Activated CD4-positive, CD25-positive, alpha-beta regulatory T cell treated with anti-CD3 and anti-CD28 coated beads, Interleukin-2, amount 50 U/mL, for 16 hours (primary cell): ENCODE measurements around the gene PCP2.

Source experiments
- DNase-seq: peaks from one replicate; pipeline ENCODE4 v3.0.0-alpha.2; 2020; ENCODE audit warnings: low read depth, low spot score

The PCP2 gene

GRCh38 chr19:7633698-7634097 lies at the start of gene PCP2:
Gene PCP2, minus strand, starts transcription at chr19:7633719. Its CDS starts 262 bp downstream, at chr19:7633457.
- no peak for DNase-seq

DNA sequence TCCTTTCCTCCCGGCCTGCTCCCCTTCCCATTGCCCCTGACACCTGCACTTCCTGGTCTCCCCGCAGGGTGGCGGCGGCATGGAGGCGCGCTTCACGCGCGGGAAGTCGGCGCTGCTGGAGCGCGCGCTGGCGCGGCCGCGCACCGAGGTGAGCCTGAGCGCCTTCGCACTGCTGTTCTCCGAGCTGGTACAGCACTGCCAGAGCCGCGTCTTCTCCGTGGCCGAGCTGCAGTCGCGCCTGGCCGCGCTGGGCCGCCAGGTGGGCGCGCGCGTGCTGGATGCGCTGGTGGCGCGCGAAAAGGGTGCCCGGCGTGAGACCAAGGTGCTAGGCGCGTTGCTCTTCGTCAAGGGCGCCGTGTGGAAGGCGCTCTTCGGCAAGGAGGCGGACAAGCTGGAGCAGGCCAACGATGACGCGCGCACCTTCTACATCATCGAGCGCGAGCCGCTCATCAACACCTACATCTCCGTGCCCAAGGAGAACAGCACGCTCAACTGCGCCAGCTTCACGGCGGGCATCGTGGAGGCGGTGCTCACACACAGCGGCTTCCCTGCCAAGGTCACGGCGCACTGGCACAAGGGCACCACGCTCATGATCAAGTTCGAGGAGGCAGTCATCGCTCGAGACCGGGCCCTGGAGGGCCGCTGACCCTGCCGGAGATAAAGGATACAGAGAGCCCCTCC lies 48.8 kb upstream of the PCP2 start:
- no peak for DNase-seq

- DNase-seq, result peak; percentile 70
These were observed 48.0 kb upstream of the PCP2 start for GRCh38 chr19:7681340-7682174.

GRCh38 chr19:7680606-7681339 lies 47.3 kb upstream of the PCP2 start, which contains the start of gene TRAPPC5:
Gene TRAPPC5, plus strand, starts transcription at chr19:7680833. Its CDS starts 1,421 bp downstream, at chr19:7682254.
- DNase-seq, result peak; percentile 76

DNA sequence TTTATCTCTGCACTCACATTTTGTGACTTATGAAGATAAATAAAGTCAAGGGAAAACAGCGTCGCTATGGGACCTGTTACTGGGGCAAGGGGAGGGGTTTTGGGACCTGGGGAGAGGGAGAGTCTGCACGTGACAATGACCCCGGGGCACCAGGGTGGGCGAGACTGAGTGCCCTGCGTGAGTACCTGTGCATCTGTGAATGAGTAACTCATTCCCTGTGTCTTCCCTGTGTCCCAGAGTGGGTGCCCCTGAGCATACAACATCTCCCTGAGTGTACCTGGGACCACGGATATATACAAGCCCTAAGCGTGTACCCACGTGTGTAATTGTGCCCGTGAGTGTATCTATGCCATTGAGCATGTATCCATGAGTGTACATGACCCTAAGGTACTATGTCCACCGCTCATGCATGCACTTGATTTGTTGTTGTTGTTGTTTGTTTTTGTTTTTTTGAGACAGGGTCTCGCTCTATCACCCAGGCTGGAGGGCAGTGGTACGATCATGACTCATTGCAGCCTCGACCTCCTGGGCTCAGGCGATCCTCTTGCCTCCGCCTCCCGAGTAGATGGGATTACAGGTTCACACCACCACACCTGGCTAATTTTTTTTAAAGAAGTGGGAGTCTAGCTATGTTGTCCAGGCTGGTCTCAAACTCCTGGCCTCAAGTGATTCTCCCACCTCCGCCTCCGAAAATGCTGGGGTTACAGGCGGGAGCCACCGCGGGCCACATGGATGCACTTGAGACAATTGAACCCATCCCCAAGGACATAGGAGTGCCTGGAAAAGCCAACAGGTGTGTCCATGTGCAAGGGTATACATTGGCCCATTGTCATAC lies 46.5 kb upstream of the PCP2 start:
- DNase-seq, result no peak

DNA sequence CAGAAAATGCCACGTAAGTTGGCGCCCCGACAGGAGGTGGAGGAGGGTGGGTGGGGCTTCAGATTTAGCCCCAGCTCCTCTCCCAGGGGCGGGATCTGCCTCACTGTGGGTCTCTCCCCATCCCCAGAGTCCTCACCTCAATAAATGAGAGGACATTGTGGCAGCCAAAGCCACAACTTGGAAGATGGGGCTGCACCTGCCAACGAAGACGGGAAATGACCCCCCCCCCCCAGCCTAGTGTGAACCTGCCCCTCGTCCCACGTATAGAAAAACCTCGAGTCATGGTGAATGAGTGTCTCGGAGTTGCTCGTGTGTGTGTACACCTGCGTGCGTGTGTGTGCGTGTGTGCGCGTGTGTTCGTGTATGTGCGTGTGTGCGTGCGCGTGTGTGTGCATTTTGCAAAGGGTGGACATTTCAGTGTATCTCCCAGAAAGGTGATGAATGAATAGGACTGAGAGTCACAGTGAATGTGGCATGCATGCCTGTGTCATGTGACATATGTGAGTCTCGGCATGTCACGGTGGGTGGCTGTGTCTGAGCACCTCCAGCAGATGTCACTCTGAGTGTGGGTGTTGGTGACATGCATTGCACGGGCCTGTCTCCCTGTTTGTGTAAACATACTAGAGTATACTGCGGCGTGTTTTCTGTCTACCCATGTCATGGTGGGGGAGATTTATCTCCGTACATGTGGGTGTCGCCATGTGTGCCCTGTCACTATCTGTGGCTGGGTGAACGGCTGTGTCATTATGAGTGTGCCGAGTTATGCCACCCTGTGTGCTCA lies 45.6 kb upstream of the PCP2 start:
- peak; percentile 62 for DNase-seq

- no peak for DNase-seq
These were observed 44.3 kb upstream of the PCP2 start for GRCh38 chr19:7677669-7678311.

DNA sequence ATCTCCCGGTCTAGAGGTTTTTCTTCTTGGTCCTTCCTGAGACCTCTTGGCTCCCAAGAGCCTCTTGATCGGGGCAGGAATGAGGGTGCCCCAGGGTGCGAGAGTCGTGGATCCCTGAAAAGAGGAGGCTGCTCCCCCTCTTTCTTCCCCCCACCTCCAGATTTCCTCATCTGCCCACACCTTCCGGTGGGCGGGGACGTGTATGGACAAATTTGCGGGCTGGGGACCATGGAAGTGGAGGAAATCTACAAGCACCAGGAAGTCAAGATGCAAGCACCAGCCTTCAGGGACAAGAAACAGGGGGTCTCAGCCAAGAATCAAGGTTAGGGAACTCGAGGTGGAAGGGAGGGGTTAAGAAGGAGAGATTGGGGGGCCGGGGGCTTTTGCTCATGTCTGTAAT lies 43.3 kb upstream of the PCP2 start, which contains the start of gene MCEMP1:
Gene MCEMP1 (plus strand): TSS at position 237 of the 400 bp plus-strand sequence. CDS start 31 bp downstream, at position 268.
- no peak for DNase-seq

GRCh38 chr19:7676376-7676775 lies 42.9 kb upstream of the PCP2 start:
- no peak for DNase-seq

GRCh38 chr19:7674010-7675005 lies 40.8 kb upstream of the PCP2 start:
- no peak for DNase-seq

DNA sequence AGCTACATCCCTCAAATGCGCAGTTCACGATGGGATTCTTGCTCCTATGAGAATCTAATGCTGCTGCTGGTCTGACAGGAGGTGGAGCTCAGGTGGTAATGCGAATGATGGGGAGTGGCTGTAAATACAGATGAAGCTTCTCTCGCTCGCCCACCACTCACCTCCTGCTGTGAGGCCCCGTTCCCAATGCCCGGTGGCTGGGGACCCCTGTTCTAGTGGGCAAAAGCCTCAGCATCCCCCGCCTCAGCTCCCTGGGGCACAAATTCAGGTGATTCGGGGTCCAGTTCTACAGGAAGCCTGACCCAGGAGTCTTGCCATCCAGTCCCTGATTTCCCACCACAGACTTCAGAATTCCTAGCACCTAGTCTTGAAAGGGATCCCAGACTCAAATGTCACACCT lies 39.0 kb upstream of the PCP2 start:
- no peak for DNase-seq

- no peak for DNase-seq
These were observed 37.3 kb upstream of the PCP2 start for GRCh38 chr19:7670790-7671189.

DNA sequence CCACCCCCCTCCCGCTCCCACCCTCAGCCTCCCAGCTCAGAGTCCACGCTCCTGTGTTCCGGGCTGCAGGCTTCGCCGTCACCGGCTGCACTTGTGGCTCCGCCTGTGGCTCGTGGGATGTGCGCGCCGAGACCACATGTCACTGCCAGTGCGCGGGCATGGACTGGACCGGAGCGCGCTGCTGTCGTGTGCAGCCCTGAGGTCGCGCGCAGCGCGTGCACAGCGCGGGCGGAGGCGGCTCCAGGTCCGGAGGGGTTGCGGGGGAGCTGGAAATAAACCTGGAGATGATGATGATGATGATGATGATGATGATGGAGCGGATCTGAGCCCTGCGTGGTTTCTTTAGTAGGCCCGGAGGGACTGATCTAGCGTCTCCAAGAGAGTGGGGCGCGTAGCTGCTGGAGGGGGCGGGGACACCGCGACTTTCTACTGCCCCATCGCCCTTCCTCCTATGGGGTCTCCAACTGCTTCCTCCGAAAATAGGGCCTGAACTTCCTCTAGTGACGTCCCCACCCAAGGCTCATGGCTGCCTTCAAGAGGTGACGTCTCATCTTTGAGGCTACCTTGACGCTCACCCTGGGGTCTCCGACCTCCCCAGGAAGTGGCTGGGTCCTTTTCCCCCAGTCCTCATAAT lies 36.7 kb upstream of the PCP2 start:
- no peak for DNase-seq

- no peak for DNase-seq
These were observed 36.1 kb upstream of the PCP2 start for GRCh38 chr19:7669641-7670040.

DNA sequence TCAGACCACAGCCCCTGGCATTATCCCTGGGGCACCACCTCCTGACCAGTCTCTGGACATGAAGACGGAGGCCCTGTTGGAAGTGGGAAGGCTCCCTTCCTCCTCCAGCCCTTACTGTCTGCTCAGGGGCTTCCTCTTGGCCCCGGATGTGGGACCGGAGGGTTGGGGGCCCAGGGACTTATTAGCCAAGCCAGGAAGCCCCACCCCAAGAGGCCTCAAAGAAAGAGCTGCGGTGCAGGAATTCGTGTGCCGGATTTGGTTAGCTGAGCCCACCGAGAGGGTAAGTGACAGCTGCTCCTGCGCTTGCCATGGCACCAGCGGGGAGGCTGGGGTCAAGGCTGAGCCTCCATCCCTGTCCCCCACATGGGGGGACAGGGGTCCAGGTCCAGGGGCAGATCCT lies 35.3 kb upstream of the PCP2 start, which contains the start of gene RETN:
Gene RETN (plus strand): TSS at position 208 of the 400 bp plus-strand sequence. CDS start 278 bp downstream, outside the sequence.
- DNase-seq, result no peak

DNA sequence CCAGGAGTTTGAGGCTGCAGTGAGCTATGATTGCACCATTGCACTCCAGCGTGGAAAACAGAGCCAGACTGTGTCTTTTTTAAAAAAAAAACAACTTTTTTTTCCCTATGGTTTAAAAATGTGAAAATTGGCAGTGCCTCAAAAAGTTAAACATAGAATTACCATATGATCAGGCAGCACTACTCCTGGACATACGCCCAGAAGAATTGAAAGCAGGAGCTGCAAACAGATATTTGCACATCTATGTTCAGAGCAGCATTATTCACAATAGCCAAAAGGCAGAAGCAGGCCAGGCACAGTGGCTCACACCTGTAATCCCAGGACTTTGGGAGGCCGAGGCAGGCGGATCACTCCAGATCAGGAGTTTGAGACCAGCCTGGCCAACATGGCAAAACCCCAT lies 31.6 kb upstream of the PCP2 start:
- DNase-seq, result no peak

DNA sequence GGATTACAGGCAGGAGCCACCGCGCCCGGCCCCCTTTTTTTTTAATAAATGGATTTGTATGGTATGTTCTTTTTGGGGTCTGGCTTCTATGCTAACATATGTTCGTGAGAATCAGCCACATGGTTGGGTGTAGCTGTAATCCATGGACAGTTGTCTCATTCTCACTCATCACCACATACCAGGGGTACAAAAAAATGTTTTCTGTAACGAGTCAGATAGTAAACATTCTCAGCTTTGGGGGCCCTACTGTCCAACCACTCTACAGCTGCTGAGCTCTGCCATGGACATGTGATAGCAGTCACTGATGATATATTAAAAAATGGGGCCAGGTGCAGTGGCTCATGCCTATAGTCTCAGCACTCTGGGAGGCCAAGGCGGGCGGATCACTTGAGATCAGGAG lies 30.2 kb upstream of the PCP2 start:
- no peak for DNase-seq

DNA sequence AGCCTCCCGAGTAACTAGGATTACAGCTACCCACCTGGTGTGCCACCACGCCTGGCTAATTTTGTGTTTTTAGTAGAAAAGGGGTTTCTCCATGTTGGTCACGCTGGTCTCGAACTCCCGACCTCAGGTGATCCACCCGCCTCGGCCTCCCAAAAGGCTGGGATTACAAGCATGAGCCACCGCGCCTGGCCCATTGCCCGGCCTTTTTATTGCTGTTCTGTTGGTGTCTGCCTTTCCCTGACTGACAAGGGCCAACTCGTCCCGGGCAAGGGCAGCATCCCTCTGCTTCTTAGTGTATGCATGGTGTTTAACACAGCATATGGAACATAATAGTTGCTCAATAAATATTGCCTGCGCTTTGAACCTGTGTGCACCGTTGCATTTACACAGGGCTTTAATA lies 29.1 kb upstream of the PCP2 start:
- no peak for DNase-seq
